ENCODE results near the gene YES1.

DNA sequence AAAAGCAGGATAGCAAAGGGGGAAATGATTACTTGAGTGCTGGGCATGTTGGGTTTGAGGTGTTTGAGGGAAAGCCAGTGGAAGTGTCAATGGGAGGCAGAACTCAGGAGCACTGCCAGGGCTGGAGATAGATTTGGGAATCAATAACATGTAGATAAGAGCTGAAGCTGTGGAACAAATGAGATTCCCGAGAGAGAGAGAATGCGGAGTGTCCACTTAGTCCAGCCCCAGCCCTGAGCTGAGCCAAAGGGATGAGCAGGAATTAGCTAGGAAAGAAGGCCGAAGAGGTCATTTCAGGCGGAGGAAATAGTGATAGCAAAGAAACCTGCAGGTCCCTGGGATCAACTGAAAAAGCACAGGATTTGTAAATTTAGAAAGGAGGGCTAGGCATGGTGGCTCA lies 21.2 kb upstream of the YES1 start:
- TF ChIP-seq POLR2A (IDR thresholded peaks at IDR 0.05; ENCODE audit: low read length): no peak
- no peak for TF ChIP-seq GATA1 (IDR thresholded peaks at IDR 0.05; ENCODE audit: low read depth, low read length)

Data from erythroblast (primary cell).